Posterior vena cava (tissue), 2 donors: ENCODE results near the gene CLEC4F. TPM values are rescaled to one million over a fixed set of nuclear protein-coding genes. Genes with fewer than 3 reads are reported as not detected.
"Not testable (repeated sequence)": the region's sequence is repeated elsewhere in the genome, so short reads cannot be mapped to it uniquely, and the experiment has no call there.

Experiments used
- DNase-seq: peaks from one replicate; pipeline ENCODE4 v3.0.0-alpha.2; 2020; ENCODE audit warnings: low spot score
- intact Hi-C, 2 donors: fragments of 100-400 bp; cut with DNase I; formaldehyde crosslinking; loops; one replicate each; pipeline versions ENCODE4 v1.14.1 to v1.14.2; 2022 to 2023
- total RNA-seq, 2 donors: library from RNA; stranded (reverse); fragmentation: NEBNext Ultra II Directional; extraction: Animal tissue kit (Norgen Biotek cat#: 25700); gene quantifications; one replicate each; pipeline ENCODE4 v1.2.1, GENCODE V29; 2021
- donor health status: DM: yes; HTN: yes; CAD: no.
- donor health status: DM: yes; HTN: yes; CAD: no.

Gene CLEC4F
- total RNA-seq, 2 donors from 2014 or later = 0.29 to 0.32 TPM

DNA sequence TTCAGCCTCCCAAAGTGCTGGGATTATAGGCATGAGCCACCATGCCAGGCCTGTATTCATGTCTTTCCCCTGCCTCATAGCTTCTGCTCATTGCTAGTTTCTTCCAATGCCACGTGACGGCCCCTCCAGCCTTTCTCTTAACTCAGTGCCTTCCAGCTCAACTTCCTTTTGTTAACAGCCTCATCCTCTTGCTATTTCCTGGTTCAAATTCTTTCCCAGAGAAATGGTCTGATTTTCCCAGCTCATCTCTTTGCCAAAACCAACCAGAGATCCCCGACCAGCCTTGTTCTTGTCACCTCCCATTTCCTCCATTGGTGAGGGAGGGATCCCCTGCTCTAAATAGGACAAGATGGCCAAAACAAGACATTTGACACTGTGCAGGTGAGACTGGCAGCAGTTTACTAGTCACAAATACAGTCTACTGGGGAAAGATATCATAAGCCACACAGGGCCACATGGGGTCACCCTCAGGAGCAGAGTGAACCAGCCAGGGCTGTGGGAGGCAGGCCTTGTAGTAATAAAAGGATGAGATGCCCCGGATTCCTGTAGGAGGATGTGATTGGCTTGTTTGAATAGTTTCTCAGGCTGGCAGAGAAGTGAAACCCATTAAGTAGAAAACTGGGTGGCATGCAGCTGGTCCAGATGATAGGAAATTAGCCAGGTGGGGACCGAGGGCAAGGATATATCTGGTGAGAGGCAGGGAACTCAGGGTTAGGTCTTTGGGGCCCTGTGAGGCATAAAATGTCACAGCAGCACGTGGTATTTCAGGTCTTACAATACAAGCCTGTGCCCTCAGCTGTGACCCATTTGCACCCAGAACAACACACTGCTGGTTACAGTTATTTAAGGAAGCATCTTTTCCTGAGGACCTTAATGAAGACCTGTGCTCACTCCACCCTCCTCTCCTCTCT lies 8.8 kb upstream of the CLEC4F start:
- no peak for DNase-seq
- intact Hi-C loops = no loop called here

DNA sequence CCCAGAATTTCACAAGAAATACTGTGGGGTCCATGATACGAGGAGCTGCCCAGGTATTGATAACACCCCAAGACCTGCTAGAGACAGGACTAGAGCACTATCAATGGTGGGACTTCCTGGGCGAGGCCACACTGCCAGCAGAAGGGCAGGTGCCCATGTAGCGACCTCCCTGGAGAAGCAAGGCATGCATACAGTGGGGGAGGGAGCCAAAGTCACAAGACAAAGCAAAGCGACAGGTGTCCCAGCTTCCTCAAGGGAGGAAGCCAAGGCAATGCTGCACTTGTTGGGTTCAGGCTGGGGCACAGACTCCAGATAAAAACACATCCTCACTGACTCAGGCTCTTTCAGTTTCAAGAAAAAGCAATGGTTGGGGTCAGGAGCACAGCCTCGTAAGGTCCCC lies 7.7 kb upstream of the CLEC4F start:
- DNase-seq = no peak
- intact Hi-C loops = no loop called here

DNA sequence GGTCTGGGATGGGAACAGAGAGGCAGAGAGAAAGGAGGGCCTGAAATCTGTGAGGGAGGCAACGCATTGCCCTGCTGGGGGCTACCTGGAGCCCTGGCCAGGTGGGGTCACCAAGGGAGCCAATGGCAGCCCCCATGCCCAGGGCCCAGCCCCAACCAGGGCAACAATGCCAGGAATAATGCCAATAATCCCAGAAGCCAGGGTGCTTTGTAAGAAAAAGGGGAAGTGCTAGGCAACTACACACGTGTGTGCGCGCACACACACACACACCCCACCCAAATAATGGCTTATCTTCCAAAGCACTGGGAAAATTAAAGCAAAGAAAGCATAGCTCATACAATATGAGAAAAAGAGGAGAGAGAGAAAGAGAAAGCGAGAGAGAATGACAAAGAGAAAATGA lies 7.0 kb upstream of the CLEC4F start:
- no peak for DNase-seq
- intact Hi-C loops = no loop called here

DNA sequence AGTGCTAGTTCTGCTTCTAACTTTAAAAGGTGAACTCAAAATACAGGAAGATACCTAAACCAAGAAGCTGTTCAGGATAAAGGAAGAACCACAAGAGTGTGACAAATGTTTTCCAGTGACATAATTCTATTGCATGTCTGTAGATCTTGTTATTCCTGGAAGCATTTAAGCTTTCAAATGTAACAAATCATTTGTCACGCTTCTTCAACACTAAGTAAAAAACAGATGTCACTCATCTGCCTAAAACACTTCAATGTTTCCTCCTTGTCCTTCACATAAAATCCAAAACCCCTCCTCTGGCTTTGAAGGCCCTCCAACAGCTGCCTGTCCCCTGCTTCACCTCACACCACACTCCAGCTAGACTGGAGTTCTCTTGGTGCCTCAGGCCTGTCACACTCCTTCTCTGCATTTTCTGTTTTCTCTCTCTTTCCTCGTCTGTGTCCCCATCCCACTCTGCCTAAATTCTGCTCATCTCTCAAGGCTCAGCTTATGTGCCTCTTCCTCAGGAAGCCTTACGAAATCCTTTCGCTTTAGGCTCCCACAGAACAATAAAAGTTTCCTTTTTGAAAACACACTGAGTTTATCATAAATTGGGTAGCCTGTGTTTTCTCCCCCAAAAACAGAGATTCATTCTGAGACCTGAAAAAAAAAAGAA lies 6.4 kb upstream of the CLEC4F start:
- intact Hi-C loops = no loop called here

DNA sequence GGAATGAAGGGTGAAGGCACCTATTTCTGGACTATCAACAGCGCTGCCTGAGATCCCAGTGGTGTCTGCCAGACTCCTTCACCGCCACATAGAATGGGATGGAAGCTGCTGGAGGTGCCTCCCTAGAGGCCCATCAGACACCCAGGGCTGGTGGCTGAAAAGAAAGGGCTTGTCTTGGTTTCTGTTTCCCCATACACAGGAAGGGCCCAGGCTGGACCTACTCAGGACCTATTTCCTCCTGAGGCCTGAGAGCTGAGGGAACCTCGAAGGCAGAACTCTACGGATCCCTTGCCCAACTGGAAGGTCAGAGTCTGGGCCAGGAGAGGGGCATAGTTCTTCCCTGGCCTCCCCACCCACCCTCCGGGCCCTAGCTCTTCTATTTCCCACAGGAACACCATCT lies 2.9 kb upstream of the CLEC4F start:
- DNase-seq = no peak
- intact Hi-C loops = no loop called here

More for the DNA sequence above, 6.4 kb upstream of the CLEC4F start:
- no peak for DNase-seq

DNA sequence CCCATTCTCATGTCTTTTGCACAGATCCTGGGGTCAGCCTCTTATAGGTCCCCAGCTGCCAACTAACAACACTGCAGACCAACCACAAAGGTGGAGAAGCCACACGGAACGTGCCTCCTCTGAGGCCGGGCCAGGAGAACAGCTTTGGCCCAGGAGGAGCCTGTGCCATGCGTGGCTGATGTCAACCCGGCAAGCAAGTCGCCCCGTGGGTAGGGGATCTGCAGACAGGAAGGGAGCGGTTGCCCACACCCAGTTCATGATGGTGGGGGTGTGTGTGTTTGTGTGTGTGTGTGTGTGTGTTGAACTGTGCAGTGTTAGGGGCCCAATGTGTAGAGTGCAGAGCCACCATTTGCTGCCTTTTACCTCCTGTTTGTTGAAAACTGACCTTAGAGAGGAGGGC lies 2.4 kb upstream of the CLEC4F start:
- intact Hi-C loops = no loop called here
- DNase-seq = no peak

DNA sequence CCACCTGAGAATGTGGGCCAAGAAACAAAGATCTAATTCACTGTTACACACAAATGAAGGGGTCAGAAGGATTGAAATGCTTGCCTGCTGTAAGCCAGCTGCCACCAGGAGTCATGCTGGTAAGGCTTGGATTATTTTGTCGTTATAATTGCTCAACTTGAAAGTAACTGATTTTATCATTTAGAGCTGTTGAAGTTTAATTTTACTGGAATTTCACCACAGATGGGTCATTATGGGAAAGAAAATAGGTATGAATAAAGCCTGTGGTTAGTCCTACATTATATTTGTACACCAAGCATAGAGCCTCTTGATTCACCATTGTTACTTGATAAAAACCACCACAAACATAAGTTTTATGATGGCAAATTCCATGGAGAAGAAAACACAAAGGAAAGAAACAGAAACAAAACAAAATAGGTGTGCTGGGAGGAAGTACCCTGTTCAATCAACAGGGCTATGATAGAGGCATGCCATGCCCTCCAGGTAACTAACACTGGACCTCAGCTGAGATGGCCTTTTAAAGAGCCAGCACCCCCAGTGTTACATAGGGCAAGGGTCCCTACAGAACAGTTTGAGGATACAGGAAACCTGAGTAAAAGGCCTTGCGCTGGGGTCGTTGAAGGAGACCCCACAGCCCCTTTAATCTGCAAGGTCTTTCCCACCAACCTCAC lies 3.0 kb downstream of the CLEC4F start:
- intact Hi-C loops = no loop called here
- no peak for DNase-seq

DNA sequence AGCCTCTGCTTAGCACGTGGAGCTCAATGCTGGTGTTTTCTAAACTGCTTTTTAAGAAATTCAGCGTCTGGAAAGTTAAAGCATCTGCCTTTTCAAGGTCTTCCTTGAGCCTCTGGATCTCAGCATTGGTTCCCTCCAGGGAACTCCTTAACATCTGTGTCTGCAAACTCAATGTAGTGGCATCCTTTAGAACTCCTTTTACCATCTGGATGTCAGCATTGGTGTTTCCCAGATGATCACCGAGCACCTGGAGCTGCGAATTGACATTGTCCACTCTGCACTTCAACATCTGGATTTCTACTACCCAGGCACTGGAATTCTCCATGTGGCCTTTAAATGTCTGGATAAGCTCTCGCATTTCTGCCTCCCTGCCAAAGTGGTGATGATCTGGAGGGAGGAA lies 3.7 kb downstream of the CLEC4F start:
- DNase-seq = no peak
- intact Hi-C loops = no loop called here

DNA sequence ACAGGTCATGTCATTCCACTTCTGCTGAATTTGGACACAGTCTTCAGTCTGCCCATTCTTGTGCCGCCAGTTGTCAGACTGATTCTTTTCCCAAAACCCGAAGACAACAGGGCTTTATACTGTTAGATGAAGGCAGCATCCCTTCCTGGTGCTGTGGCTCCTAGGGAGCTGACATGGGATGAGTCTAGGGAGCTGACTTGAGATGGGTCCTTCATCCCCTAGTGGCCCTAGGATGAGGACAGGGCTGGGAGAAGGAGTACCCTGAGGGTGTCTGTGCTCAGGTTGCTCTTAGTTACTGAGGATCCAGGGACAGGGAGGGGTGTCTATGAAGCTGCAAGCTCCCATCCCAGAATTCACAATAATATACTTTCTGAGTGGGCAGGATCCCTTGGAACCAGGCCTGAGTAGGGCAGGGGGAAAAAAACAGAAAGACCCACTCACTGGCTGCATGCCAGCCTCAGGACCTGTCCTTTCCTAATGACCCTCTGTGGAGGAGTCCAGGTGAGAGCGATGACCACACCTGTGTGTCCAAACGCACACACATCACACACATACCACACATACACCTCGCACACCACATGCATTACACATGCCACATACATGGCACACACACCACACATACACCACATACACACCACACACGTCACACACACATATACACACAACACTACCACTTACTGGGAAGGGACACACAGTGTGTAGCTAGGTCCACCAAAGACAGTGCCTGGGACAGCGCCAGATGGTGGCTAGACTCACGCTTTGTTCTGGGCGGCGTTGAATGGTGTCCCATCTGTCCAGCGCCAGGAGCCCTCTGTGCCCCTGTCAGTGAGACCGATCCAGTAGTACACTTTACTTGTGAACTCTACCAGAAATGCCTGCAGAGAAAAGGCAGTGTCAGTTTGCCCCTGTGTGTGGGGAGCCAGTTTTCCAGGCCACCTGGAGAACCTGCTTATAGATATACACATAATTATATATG lies 11.1 kb downstream of the CLEC4F start:
- intact Hi-C loops = no loop called here
- no peak for DNase-seq

DNA sequence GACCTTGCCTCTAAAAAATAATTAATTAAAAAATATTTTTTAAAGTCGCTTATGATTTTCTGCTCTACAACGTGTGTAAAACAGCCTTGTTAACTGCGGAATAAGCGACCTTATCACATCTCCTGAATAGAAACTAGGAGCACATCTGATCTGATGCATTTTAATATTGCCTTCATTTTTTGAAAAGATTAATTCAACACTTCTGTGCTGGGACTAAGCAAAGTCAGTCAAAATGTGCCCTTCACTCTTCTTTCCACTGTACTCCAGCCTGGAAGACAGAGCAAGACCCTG lies 12.6 kb downstream of the CLEC4F start:
- intact Hi-C loops = no loop called here
- DNase-seq = no peak

DNA sequence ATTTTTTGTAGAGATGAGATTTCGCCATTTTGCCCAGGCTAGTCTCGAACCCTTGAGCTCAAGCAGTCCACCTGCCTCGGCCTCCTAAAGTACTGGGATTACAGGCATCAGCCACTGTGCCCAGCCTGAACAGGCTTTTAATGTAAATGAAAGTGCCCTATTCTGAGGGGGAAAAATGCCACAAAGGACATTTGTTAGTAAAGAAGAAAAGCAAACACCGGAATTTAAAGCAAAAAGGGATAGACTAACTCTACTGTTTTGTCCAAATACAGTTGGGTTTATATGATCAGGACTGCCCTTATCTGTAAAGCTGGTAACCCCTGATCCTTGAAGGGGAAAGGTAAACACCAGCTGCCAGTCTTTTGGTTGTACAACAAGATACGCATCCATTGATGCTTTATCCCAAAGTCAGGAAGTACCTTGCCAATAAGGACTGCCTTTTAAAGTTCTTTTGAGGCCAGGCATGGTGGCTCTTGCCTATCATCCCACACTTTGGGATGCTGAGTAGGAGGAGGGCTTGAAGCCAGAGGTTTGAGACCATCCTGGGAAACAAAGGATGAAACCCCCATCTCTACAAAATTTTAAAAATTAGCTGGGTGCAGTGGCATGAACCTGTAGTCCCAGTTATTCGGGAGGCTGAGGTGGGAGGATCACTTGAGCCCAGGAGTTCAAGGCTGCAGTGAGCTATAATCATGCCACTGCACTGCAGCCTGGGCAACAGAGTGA lies 13.1 kb downstream of the CLEC4F start:
- intact Hi-C loops = no loop called here
- no peak for DNase-seq

DNA sequence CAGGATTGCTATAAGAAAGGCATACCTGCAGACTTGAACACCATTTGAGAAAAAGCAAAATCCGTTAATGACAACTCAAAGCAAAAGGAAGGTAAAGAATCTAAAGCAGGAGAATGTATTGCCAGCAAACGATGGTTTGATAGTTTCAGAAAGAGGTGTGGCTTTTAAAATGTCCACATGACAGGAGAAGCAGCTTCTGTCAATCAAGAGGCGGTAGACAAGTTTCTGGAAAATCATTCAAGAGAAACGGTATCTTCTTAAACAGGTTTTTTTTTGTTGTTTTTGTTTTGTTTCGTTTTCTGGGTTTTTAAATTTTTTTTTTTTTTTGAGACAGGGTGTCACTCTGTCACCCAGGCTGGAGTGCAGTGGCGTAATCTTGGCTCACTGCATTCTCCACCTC lies 13.8 kb downstream of the CLEC4F start:
- intact Hi-C loops = no loop called here
- DNase-seq = no peak

DNA sequence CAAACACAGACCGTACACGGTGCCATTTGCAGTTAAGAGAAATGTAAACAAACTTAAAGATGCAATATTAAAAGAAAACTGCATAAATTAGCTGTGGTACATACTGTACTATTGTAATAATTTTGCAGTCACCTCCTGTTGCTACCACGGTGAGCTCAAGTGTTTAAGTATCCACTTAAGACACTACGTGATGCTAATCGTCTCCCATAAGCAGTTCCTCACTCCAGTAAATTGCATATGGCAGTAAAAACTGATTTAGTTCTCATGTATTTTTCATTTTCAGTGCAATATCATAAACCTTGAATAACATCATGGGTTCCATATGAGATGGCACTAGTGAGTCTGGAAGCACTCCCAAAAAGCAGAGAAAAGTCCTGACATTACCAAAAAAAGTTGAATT lies 14.4 kb downstream of the CLEC4F start:
- intact Hi-C loops = no loop called here
- DNase-seq = no peak

DNA sequence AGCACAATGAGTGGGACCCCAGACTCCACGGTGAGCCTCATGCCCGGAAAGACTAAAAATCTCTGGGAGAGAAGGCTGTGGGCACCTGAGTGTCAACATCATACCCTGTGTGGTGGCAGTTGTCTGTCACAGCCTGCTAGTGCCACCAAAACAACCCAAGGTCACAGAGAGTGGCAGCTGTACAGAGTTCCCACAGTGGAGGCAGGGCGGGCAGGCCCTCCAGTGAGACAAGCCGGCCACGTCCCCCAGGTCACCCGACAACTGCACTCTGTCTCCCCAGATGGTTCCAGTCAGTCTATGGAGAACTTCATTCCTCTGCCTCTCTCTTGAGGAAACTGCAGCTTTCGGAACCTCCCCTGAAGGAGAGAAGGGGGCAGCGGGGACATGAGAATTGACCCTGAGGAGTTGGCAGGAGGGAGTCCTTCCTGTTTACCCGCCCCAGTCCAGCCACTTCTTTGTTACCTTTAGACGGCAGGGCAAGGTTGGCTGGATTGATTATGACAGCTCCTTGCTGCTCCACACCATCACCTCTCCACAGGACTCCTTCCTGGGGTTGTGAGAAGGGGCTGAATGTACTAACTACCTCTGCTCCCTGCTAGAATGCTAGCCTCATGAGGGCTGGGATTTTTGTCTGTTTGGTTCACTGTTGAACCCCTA lies 18.7 kb downstream of the CLEC4F start:
- intact Hi-C loops = no loop called here
- DNase-seq = no peak

DNA sequence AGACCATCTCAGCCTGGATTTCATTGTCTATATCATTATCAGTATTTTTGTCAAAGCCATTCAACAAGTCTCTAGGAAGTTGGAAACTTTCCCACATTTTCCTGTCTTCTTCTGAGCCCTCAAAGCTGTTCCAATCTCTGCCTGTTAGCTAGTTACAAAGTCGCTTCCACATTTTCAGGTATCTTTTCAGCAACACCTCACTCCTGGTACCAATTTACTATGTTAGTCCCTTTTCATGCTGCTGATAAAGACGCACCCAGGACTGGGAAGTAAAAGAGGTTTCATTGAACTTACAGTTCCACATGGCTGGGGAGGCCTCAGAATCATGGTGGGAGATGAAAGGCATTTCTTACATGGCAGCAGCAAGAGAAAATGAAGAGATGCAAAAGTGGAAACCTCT lies 20.7 kb downstream of the CLEC4F start:
- DNase-seq = no peak
- intact Hi-C loops = no loop called here

DNA sequence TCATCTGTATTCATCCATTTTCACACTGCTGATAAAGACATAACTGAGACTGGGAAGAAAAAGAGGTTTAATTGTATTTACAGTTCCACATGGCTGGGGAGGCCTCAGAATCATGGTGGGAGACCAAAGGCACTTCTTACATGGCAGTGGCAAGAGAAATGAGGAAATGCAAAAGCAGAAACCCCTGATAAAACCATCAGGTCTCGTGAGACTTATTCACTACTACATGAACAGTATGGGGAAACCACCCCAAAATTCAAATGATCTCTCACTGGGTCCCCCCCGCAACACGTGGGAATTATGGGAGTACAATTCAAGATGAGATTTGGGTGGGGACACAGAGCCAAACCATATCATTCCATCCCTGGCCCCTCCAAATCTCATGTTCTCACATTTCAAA lies 22.4 kb downstream of the CLEC4F start:
- DNase-seq, intact Hi-C loops: not testable (repeated sequence)

DNA sequence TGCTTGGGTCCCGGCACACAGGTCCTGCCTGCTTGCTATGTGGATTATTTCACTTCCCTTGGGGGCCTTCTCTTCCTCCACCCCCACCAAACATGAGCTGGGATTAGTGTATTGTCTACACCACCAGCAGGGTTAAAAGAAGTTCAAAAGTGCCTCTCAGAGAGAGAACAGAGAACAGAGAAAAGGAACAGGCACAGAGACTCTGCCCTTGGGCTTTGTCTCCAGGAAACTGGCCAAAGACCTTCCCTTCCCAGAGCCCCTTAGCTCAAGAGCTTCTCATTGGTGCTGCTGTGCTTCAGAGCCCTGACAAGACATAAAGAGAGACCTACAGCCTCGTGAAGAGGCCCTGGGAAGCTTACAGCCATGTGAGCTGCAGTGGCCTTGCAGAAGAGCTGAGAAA lies 22.9 kb downstream of the CLEC4F start:
- intact Hi-C loops = no loop called here
- no peak for DNase-seq

DNA sequence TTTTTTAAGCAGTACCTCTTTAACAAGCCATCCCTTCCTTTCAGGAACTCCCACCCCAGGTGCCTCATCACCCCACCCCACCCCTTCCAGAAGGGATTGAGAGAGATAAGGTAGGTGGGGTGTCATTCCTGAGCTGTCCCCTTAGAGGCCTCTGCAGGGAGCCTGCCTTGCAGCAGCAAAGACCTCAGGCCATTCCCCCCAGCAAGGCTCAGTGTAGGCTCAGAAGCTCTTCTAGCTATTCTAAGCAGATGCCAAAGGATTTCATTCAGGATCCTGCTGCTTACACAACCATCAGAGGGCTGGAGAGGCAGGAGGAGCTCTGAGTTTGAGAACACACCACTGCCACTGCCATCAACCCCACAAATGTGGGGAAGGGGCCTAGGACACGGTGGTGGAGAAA lies 24.1 kb downstream of the CLEC4F start:
- no peak for DNase-seq
- intact Hi-C loops = no loop called here
